Measurements from ENCODE around the gene BEAN1. TPM values are rescaled to one million over a fixed set of nuclear protein-coding genes. Genes with fewer than 3 reads are reported as not detected.

The BEAN1 gene
- total and polyA plus RNA-seq, 2 experiments from 2014 or later, result 0.07 to 0.10 TPM

DNA sequence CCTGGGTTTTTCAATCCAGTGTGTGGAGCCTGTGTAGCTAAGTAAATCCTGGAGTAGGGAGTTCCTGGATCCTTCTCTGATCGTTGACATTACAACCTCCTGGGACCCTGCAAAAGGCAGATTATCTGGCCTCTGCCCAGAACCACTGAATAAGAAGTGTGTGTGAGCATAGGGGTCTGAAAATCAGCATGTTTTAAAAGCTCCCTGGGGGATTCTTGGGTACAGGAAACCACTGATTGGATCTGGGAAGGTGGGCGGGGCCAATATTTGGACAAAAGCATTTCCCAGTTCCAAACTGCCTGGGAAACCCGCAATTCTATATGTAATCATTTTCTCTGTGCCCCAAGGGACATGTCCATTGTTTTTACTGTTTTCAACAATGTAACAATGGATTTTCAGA, 27.2 kb upstream of the BEAN1 start:
- H3K27ac Mint-ChIP-seq, result no peak overlapping the region
- H3K36me3 Mint-ChIP-seq (ENCODE audit: low read depth), result no peaks in the 10 kb centered on the region
- Histone ChIP-seq H3F3A (replicated peaks; ENCODE audit: low read depth) (no peaks in the 10 kb centered on the region), H3K79me2 (replicated peaks; ENCODE audit: insufficient read depth) (no peaks in the 10 kb centered on the region), H3K4me3 (no peak overlapping the region), H3K36me3 (ENCODE audit: insufficient read depth) (no peaks in the 10 kb centered on the region), H3K9me2 (ENCODE audit: insufficient read depth) (no peaks in the 10 kb centered on the region), H3K27ac (ENCODE audit: low read depth) (no peak overlapping the region), H2AFZ (peak overlapping the region; percentile 64), H3K4me1 (ENCODE audit: insufficient read depth) (no peaks in the 10 kb centered on the region), H3K4me2 (no peak overlapping the region), H4K20me1 (replicated peaks; ENCODE audit: insufficient read depth) (no peaks in the 10 kb centered on the region), H3K27me3 (ENCODE audit: insufficient read depth) (no peaks in the 10 kb centered on the region)
- peaks cover 2% of the 10 kb centered on the region for H3K27me3 Mint-ChIP-seq (ENCODE audit: insufficient read depth, low read depth, poor library complexity)
- H3K9me3 Mint-ChIP-seq, result peaks cover 3% of the 10 kb centered on the region; the same call in 1 of the 3 replicates
- ATAC-seq (no peak), DNase-seq (ENCODE audit: low spot score) (no peak)
- no peak overlapping the region for H3K4me3 Mint-ChIP-seq
- peaks cover 16% of the 10 kb centered on the region for H3K4me1 Mint-ChIP-seq
- TF ChIP-seq ZNF114 (CRISPR knock-in tag; IDR thresholded peaks at IDR 0.05), result no peak
- TF ChIP-seq ZNF331 (CRISPR knock-in tag; IDR thresholded peaks at IDR 0.05; ENCODE audit: low read depth), result no peak
- TF ChIP-seq, protein P1, sequence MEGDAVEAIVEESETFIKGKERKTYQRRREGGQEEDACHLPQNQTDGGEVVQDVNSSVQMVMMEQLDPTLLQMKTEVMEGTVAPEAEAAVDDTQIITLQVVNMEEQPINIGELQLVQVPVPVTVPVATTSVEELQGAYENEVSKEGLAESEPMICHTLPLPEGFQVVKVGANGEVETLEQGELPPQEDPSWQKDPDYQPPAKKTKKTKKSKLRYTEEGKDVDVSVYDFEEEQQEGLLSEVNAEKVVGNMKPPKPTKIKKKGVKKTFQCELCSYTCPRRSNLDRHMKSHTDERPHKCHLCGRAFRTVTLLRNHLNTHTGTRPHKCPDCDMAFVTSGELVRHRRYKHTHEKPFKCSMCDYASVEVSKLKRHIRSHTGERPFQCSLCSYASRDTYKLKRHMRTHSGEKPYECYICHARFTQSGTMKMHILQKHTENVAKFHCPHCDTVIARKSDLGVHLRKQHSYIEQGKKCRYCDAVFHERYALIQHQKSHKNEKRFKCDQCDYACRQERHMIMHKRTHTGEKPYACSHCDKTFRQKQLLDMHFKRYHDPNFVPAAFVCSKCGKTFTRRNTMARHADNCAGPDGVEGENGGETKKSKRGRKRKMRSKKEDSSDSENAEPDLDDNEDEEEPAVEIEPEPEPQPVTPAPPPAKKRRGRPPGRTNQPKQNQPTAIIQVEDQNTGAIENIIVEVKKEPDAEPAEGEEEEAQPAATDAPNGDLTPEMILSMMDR (conservative IDR thresholded peaks at IDR 0.05; ENCODE audit: low read depth in 2 of 2), result no peak
- no peak for TF ChIP-seq NANOG (IDR thresholded peaks at IDR 0.05; ENCODE audit: borderline replicate concordance)
- TF ChIP-seq CREB1 (CRISPR knock-in tag; IDR thresholded peaks at IDR 0.05; ENCODE audit: low read depth), result no peak
- TF ChIP-seq, protein P2, sequence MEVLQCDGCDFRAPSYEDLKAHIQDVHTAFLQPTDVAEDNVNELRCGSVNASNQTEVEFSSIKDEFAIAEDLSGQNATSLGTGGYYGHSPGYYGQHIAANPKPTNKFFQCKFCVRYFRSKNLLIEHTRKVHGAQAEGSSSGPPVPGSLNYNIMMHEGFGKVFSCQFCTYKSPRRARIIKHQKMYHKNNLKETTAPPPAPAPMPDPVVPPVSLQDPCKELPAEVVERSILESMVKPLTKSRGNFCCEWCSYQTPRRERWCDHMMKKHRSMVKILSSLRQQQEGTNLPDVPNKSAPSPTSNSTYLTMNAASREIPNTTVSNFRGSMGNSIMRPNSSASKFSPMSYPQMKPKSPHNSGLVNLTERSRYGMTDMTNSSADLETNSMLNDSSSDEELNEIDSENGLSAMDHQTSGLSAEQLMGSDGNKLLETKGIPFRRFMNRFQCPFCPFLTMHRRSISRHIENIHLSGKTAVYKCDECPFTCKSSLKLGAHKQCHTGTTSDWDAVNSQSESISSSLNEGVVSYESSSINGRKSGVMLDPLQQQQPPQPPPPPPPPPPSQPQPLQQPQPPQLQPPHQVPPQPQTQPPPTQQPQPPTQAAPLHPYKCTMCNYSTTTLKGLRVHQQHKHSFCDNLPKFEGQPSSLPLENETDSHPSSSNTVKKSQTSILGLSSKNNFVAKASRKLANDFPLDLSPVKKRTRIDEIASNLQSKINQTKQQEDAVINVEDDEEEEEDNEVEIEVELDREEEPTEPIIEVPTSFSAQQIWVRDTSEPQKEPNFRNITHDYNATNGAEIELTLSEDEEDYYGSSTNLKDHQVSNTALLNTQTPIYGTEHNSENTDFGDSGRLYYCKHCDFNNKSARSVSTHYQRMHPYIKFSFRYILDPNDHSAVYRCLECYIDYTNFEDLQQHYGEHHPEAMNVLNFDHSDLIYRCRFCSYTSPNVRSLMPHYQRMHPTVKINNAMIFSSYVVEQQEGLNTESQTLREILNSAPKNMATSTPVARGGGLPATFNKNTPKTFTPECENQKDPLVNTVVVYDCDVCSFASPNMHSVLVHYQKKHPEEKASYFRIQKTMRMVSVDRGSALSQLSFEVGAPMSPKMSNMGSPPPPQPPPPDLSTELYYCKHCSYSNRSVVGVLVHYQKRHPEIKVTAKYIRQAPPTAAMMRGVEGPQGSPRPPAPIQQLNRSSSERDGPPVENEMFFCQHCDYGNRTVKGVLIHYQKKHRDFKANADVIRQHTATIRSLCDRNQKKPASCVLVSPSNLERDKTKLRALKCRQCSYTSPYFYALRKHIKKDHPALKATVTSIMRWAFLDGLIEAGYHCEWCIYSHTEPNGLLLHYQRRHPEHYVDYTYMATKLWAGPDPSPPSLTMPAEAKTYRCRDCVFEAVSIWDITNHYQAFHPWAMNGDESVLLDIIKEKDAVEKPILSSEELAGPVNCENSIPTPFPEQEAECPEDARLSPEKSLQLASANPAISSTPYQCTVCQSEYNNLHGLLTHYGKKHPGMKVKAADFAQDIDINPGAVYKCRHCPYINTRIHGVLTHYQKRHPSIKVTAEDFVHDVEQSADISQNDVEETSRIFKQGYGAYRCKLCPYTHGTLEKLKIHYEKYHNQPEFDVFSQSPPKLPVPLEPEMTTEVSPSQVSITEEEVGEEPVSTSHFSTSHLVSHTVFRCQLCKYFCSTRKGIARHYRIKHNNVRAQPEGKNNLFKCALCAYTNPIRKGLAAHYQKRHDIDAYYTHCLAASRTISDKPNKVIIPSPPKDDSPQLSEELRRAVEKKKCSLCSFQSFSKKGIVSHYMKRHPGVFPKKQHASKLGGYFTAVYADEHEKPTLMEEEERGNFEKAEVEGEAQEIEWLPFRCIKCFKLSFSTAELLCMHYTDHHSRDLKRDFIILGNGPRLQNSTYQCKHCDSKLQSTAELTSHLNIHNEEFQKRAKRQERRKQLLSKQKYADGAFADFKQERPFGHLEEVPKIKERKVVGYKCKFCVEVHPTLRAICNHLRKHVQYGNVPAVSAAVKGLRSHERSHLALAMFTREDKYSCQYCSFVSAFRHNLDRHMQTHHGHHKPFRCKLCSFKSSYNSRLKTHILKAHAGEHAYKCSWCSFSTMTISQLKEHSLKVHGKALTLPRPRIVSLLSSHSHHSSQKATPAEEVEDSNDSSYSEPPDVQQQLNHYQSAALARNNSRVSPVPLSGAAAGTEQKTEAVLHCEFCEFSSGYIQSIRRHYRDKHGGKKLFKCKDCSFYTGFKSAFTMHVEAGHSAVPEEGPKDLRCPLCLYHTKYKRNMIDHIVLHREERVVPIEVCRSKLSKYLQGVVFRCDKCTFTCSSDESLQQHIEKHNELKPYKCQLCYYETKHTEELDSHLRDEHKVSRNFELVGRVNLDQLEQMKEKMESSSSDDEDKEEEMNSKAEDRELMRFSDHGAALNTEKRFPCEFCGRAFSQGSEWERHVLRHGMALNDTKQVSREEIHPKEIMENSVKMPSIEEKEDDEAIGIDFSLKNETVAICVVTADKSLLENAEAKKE (CRISPR knock-in tag; IDR thresholded peaks at IDR 0.05), result no peak
- TF ChIP-seq STAT1 (IDR thresholded peaks at IDR 0.05; ENCODE audit: unreplicated experiment), result no peak
- TF ChIP-seq POLR2AphosphoS5 (IDR thresholded peaks at IDR 0.05; ENCODE audit: low read depth), result no peak
- TF ChIP-seq EZH2 (IDR thresholded peaks at IDR 0.05; ENCODE audit: low read depth, unreplicated experiment), result no peak

Data from GM23338 (cell line).